H4 (cell line): ENCODE results near the gene SLC2A1. TPM values are rescaled to one million over a fixed set of nuclear protein-coding genes. Genes with fewer than 3 reads are reported as not detected.

Source experiments
- DNase-seq: peaks from one replicate; pipeline ENCODE4 v3.0.0-alpha.2; 2015; ENCODE audit warnings: low spot score
- total RNA-seq: library from RNA; depleted of rRNA; stranded (reverse); fragments of >200 nt; shearing (Covaris generic); gene quantifications from 2 replicates; pipeline ENCODE4 v1.2.3, GENCODE V29; 2014

Gene SLC2A1
- total RNA-seq, 1 experiment from 2014 or later, result 372 TPM

- DNase-seq, result no peak
Measured at GRCh38 chr1:42942444-42942843, 16.2 kb downstream of the SLC2A1 start.

DNA sequence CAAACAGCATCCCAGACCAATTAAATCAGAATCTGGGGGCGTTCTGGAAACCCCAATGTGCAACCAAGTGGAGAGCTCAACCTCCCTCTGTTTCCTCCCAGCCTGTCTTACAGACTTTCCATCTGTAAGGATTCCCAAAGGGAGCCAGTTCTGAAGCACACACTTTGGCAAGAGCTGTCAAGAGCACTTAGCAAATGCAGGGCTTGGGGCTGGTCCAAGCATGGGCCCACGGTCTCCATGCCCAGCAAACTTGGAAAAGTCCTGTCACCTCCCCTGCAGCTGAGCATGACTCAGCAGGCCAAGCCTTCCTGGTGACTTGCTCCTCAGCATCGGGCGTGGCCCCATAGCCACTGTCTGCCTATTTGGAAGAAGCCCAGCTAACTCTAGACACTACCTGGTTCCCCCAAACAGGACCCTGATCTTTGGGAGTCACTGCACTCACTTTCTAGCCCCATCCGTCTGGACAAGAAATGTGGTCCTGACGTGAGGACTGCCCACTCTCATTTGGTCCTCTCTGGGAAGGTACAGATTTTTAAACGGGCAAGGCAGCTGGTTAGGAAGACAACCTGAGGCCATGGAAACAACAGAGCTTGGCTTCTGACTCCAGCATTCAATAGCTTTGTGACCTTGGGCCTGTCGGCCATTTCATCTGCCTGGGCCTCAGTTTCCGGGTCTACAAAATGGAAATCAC, 16.9 kb downstream of the SLC2A1 start:
- peak; percentile 99 for DNase-seq

GRCh38 chr1:42940851-42941639, 17.6 kb downstream of the SLC2A1 start:
- DNase-seq, result peak; percentile 98

DNA sequence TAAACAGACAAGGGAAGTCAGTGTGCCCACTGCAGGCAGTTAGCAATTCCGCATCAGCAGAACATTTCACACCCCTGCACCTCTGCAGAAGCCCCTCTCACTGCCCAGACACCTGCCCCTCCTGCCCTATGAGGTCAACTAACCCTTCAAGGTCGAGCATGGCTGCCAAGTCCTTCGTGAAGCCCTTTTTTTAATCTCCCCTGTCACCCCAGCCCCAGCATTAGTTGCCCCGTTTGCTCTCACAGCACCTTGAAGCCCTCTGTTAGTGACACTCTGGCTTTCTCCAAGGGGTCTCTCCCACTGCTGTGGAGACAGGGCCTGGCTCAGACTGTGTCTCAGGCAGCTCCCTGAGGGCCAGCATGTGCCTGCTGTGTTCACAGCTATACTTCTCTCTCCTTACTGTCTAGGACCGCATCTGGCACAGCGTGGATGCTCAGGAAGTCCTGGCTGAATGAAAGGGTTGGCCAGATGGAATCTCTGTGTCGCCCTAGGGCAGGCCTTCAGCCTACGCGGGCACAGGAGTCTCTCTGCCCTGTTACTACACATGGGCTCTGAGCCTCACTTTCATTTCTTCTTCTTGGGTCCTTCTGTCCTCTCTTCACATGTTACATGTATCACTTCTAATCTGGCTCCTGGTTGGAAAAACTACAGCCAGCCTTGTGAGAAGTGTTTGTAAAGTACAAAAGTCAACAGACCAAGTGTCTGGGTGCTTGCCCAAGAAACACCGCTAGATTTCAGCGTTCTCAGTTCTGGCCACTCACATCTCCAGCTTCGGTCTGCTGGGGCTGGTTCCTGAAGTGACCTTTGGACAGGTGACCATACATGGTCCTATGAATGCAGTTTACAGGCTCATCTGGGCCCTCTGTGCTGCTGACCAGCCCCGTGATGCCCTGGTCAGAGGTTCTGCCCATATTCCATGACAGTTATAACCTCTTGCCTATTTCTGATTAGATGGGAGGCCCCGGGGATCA, 19.7 kb downstream of the SLC2A1 start:
- no peak for DNase-seq

DNA sequence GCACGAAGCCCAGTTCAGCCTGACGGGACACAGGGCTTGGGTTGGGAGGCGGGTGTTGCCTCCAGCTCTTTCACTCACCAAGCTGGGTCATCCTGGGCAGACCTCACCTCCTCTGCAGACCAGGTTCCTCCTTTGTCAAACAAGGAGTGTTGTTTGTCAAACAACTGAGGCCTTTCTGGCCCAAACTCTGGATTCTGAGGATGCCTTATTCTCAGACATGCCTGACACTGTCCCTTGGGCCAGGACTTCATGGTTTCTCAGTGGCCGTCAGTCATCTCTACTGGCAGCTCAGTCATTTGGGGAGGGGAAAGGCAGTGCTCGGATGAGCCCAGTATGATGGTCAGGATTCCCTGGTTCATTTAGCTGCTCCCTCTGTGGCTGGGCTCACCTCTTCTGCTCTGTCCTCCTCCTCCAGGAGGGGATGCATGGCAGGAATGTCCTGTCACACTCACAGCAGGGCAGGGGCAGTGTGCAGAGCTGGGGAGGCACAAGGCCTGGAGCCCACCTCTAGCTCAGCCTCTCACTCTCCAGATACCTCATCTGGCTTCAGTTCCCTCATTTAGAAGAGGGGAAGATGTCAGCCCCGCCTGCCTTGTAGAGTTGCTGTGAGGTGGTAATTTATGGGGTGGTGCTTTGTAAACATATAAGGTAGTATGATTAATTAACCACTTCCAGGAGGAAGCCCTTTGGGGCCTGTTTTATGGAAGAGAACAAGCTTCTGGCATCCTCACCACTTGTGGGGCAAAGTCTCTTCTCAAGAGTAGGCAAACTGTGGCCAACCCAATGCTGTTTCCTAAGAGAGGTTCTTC, 20.6 kb downstream of the SLC2A1 start:
- DNase-seq, result no peak

DNA sequence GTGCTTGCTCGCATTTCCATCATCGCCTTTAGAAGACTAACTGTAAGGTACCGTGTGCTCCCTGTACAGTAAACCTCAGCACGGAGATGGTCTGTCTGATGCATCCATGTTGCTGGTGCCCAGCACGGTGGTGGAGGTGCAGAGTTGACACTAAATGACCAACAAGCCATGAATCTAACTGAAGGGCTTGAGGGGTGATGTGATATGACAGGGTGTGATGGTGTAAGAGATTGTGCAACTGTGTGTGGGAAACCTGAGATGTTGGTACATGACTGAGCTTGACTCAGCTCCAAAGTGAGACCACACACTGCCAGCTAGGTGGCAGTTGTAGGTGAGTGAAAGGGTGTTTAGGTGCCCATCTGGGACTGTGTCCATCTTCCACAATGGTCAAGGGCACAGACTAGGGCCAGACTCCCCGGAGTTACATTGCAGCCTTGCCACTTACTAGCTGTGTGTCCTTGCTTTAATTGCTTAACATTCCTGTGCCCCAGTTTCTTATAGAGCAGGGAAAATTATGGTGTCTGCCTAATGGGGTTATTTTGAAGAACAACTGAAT, 21.4 kb downstream of the SLC2A1 start:
- DNase-seq, result peak; percentile 92

DNA sequence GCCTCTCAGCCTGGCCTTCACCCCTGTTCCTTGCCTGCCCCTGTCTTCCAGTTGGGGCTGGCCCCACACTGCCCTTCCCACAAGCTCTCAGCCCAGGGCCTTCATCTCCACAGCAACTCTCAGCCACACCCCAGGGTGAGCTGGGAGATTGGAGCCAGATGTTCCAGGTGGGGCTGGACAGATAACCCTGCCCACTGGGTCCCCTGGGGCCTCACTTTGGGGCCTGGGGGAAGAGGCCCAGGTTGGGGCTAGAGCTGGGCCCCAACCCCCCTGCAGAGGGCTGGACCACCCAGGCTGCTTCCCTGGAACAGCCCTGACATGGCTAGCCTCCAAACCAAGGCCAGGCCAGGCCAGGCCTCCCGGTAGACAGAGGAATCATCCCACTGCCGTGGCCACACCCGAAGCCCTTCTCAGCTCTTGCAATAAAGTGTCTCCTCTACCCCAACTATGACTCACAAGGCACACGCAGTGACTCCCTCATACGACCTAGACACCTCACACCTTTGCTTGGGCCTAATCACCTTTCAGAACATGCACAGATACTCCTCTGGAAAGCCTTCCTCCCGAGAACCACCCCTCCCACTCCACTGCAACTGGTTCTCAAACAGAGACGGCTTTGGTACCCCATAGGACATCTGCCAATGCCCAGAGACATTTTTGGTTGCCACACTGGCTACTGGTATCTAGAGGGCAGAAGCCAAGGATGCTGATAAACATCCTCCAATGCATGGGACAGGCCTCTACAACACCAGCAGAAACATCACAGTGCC, 22.2 kb downstream of the SLC2A1 start:
- DNase-seq, result peak; percentile 98

DNA sequence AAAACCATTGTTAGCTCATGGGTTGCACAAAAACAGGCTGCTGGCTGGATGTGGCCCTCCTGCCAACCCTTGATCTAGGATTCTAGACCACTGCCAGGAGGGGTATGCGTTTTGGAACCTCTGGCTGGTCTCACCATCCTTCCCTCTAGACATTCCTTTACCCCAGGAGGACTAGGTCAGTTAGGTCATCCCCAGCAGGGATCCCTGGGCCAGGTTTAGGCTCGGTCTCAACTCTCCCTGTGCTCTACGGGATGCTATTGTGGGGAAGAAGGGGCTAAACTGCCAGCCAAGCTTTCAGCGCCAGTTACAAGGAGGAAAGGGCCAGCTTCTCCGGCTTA, 22.7 kb downstream of the SLC2A1 start:
- no peak for DNase-seq

DNA sequence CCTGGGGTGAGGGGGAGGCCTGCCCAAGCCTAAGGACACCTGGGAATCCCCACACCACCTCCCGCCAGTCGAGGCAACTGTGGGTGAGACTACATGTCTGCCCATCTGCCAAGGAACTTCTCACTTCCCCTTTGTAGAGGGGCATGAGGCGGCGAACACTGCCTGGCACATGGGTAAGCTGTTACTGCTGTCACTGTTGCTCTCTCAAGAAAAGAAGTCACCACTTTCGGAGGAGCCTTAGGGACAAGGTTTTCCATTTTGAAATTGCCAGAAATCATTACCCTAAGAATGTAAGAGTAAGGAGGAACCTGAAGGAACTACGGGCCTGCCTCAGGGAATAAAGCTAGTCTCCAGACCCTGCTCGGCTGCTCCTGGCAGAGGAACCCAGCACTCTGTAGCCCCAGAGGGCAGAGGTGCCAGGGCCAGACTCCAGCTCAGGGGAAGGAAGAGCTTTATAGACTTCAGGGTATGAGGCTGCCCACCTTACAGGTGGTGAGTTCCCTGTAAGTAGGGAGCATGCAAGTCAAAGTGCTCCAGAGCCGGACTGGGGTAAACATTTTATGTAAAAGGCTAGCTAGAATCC, 23.3 kb downstream of the SLC2A1 start:
- no peak for DNase-seq

GRCh38 chr1:42934541-42935312, 23.9 kb downstream of the SLC2A1 start:
- peak; percentile 10 for DNase-seq

DNA sequence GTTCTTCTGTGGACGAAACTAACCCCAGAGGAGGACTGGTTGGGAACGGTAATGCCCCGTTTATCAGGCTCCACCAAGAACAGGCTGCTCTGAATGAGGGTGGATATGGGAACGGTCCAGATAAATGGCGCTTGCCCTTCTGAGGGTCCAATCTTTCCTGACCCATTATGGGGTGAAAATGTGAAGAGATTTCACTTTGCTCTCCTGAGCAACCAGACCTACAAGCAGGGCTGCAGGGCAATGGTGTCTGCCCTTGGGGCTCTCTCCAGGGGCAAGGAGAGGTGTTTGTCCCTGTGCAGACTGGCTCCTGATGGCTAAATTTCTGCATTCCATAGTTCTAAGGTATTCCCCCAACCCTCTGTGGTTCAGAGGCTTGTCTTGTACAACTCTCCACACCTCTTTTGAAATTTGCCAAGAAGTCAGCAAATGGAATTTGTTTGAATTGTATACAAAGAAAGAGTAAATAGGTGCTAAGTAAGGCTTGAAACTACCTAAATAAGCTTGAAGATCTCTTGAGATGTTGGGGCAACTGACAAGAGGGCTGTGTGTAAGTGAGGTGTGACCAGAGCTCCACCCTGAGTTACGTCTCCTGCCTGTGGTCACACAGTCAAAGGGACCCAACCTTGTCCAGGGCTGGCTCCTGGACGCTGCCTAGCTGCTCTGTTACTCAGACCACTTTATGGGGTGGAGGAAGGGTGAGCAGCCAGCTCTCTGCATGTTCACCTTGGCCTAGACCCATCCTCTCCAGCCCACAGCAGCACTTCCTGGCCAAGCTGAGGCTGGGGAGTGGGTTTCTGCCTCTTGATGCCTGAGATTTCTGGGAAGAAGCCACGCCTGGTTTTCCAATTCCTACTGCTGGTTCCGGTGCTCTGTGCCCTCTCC, 24.8 kb downstream of the SLC2A1 start:
- DNase-seq, result no peak

GRCh38 chr1:42933060-42933586, 25.5 kb downstream of the SLC2A1 start:
- DNase-seq, result no peak

GRCh38 chr1:42932442-42932941, 26.2 kb downstream of the SLC2A1 start:
- no peak for DNase-seq

DNA sequence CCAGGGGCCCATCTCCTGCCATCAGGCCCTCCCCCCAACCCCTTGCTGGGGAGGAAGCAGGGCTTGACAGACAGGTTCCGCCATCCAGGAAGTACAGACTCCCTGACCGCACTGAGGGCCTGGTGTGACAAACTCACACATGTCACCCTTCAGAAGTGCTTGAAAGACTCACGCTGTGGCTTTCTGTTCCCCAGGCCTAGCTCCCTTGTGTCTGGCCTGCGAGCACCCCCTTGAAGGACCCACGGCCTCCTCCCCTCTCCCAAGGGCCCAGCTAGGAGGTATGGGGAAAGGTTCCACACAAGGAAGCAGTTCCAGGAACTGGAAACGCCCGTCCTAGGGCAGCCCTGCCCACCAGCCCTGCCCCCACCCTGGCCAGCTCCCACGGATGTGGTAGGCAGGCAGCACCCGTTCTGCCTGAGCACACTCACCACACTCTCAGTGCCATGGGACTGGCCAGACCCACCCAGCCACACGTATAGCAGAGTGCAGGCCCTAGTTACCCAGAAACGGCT, 26.7 kb downstream of the SLC2A1 start:
- DNase-seq, result peak; percentile 76

GRCh38 chr1:42931108-42931539, 27.5 kb downstream of the SLC2A1 start:
- DNase-seq, result peak; percentile 61

DNA sequence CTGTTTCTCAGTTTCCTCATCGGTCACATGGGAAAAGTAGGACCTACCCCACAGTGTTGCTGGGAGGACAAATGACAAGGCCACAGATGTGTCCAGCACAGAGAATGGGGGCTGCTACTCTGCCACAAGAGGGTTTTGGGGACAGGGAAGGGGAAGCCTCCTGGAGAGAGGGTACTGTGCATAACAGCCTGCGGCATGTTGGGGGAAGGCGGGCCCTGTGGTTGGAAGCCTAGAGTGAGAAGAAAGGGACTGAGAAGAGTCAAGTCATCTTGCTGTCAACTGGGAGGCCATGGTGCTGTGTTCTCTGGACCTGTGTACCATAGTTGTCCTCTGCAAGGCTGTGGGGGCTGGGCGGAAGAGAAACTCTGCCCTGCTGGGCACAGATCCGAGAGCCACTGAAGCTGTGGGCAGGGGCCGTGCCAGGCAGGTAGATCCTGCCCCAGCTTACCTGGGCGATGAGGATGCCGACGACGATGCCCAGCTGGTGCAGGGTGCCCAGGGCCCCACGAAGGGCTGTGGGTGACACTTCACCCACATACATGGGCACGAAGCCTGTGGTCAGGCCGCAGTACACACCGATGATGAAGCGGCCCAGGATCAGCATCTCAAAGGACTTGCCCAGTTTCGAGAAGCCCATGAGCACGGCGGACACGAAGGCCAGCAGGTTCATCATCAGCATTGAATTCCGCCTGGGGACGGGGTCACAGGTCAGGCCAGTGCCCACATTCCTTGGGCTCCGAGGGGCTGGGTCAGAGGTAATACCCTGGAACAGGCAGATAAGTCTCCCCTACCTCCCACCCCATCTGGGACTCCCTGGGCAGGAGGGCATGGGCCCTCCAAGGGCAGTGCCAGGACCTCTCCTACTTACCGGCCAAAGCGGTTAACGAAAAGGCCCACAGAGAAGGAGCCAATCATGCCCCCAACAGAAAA, 28.2 kb downstream of the SLC2A1 start:
- no peak for DNase-seq
